GM19467 (cell line): ENCODE data around the gene CD99.
"Not testable (repeated sequence)": the region's sequence is repeated elsewhere in the genome, so short reads cannot be mapped to it uniquely, and the experiment has no call there.

ENCODE experiments used
- ATAC-seq: cut with Tn5 transposase; IDR thresholded peaks from one replicate; pipeline ENCODE4 v1.9.1; 2021; ENCODE audit warnings: mild to moderate bottlenecking, moderate library complexity; ENCODE audit not compliant: unreplicated experiment

Gene CD99

GRCh38 chrX:2767631-2768455, 76.7 kb downstream of the CD99 start:
- no peak for ATAC-seq

- ATAC-seq, result no peak
Observed at GRCh38 chrX:2769615-2770014, 78.5 kb downstream of the CD99 start.

- not testable (repeated sequence) for ATAC-seq
Observed at GRCh38 chrX:2773166-2774055, 82.3 kb downstream of the CD99 start.

- ATAC-seq, result no peak
Observed at GRCh38 chrX:2774057-2774456, 83.0 kb downstream of the CD99 start.

GRCh38 chrX:2774776-2775175, 83.7 kb downstream of the CD99 start:
- no peak for ATAC-seq

- ATAC-seq, result peak; percentile 74
Observed at GRCh38 chrX:2780472-2781225, 89.6 kb downstream of the CD99 start.

- ATAC-seq, result no peak
Observed at GRCh38 chrX:2781226-2781571, 90.1 kb downstream of the CD99 start.

GRCh38 chrX:2781698-2782097, 90.6 kb downstream of the CD99 start:
- no peak for ATAC-seq

- ATAC-seq, result no peak
Observed at GRCh38 chrX:2782171-2782570, 91.1 kb downstream of the CD99 start.

GRCh38 chrX:2782778-2783177, 91.7 kb downstream of the CD99 start:
- ATAC-seq, result no peak

GRCh38 chrX:2784026-2784425, 92.9 kb downstream of the CD99 start:
- no peak for ATAC-seq

- ATAC-seq, result no peak
Observed at GRCh38 chrX:2785538-2785937, 94.4 kb downstream of the CD99 start.

GRCh38 chrX:2788980-2789379, 97.9 kb downstream of the CD99 start:
- no peak for ATAC-seq

GRCh38 chrX:2789569-2789968, 98.5 kb downstream of the CD99 start:
- no peak for ATAC-seq
